Measurements from ENCODE around the gene GRM7.

Gene GRM7

GRCh38 chr3:6965881-6966280 is 105.0 kb downstream of the GRM7 start:
- no peaks in the 10 kb centered on the region for H3K4me1 ChIP-seq (ENCODE audit: control insufficient read depth in 1 of 2, insufficient read depth in 1 of 2, low read depth in 1 of 2, low read length in 1 of 2)
- no peaks in the 10 kb centered on the region for H3K9me3 ChIP-seq
- no peaks in the 10 kb centered on the region for H3K27me3 ChIP-seq
- TF ChIP-seq, protein P1, sequence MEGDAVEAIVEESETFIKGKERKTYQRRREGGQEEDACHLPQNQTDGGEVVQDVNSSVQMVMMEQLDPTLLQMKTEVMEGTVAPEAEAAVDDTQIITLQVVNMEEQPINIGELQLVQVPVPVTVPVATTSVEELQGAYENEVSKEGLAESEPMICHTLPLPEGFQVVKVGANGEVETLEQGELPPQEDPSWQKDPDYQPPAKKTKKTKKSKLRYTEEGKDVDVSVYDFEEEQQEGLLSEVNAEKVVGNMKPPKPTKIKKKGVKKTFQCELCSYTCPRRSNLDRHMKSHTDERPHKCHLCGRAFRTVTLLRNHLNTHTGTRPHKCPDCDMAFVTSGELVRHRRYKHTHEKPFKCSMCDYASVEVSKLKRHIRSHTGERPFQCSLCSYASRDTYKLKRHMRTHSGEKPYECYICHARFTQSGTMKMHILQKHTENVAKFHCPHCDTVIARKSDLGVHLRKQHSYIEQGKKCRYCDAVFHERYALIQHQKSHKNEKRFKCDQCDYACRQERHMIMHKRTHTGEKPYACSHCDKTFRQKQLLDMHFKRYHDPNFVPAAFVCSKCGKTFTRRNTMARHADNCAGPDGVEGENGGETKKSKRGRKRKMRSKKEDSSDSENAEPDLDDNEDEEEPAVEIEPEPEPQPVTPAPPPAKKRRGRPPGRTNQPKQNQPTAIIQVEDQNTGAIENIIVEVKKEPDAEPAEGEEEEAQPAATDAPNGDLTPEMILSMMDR (IDR thresholded peaks at IDR 0.05): no peak
- no peak overlapping the region for H3K27ac ChIP-seq
- no peak overlapping the region for H3K4me3 ChIP-seq (ENCODE audit: low read depth in 1 of 2, low read length in 1 of 2)
- H3K36me3 ChIP-seq: no peaks in the 10 kb centered on the region

DNA sequence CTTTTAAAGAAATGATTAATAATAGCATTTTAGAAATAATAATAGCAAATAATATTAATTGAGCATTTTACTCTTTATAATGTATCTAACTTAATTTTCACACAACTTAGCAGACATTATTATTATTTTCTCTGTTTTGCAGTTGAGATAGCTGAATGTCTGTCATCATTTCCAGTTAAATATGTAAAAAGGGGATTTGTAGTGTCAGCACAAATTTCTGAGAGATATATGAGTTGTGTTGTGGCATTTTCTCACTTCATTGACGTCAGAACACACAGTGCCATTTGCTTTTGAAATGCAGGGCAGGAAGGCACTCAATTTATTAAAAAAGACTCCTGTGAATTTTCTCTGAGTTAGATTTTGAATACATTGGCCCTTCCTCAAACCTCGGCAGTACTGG is 111.0 kb downstream of the GRM7 start:
- Histone ChIP-seq H3K9me3 (no peaks in the 10 kb centered on the region), H3K27ac (no peak overlapping the region), H3K27me3 (no peaks in the 10 kb centered on the region), H3K4me1 (ENCODE audit: control insufficient read depth in 1 of 2, insufficient read depth in 1 of 2, low read depth in 1 of 2, low read length in 1 of 2) (no peaks in the 10 kb centered on the region), H3K36me3 (no peaks in the 10 kb centered on the region), H3K4me3 (ENCODE audit: low read depth in 1 of 2, low read length in 1 of 2) (no peak overlapping the region)
- TF ChIP-seq, protein P1 (IDR thresholded peaks at IDR 0.05): no peak

- H3K4me1 ChIP-seq (ENCODE audit: control insufficient read depth in 1 of 2, insufficient read depth in 1 of 2, low read depth in 1 of 2, low read length in 1 of 2): no peaks in the 10 kb centered on the region
- no peaks in the 10 kb centered on the region for H3K36me3 ChIP-seq
- H3K4me3 ChIP-seq (ENCODE audit: low read depth in 1 of 2, low read length in 1 of 2): no peak overlapping the region
- no peaks in the 10 kb centered on the region for H3K27me3 ChIP-seq
- no peak overlapping the region for H3K27ac ChIP-seq
- TF ChIP-seq, protein P1 (IDR thresholded peaks at IDR 0.05): no peak
- H3K9me3 ChIP-seq: no peaks in the 10 kb centered on the region
These were observed 124.9 kb downstream of the GRM7 start for GRCh38 chr3:6985848-6986247.

GRCh38 chr3:6989608-6990291 is 128.8 kb downstream of the GRM7 start:
- TF ChIP-seq, protein P1 (IDR thresholded peaks at IDR 0.05): no peak
- Histone ChIP-seq H3K27ac (no peak overlapping the region), H3K27me3 (no peaks in the 10 kb centered on the region), H3K9me3 (no peaks in the 10 kb centered on the region), H3K4me3 (ENCODE audit: low read depth in 1 of 2, low read length in 1 of 2) (no peak overlapping the region), H3K36me3 (no peaks in the 10 kb centered on the region), H3K4me1 (ENCODE audit: control insufficient read depth in 1 of 2, insufficient read depth in 1 of 2, low read depth in 1 of 2, low read length in 1 of 2) (no peaks in the 10 kb centered on the region)

DNA sequence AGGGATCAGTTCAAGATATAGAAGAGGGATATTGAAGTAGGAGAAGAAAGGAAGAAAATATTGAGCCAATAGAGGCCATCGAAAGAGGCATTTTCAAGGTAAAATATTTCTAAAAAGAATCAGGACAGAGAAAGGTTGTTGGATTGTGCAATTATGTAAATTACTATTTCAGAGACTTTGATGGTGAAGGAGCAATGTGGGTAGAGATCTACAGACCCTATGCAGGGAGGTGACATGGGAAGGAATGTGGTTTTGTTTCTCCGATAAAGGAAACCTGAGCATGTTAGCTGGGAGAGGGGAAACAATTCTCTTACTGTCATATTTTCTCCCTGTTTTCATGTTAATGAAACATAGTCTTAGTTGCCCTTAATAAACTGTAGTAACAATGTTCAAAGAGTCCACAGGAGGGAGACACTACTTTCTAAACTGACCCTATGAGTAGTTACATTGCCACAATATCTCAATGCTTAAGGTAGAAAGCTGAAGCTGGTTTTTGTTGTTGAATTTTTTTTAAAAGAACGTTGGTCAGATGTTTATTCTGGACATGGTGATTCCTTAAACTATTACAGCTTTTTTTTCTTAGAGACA is 133.3 kb downstream of the GRM7 start:
- TF ChIP-seq, protein P1 (IDR thresholded peaks at IDR 0.05): no peak
- no peak overlapping the region for H3K27ac ChIP-seq
- no peaks in the 10 kb centered on the region for H3K27me3 ChIP-seq
- H3K4me3 ChIP-seq (ENCODE audit: low read depth in 1 of 2, low read length in 1 of 2): no peak overlapping the region
- H3K36me3 ChIP-seq: no peaks in the 10 kb centered on the region
- no peaks in the 10 kb centered on the region for H3K9me3 ChIP-seq
- H3K4me1 ChIP-seq (ENCODE audit: control insufficient read depth in 1 of 2, insufficient read depth in 1 of 2, low read depth in 1 of 2, low read length in 1 of 2): no peaks in the 10 kb centered on the region

Measured in neutrophil (primary cell).